Activated CD8-positive, alpha-beta memory T cell treated with anti-CD3 and anti-CD28 coated beads for 36 hours (primary cell): ENCODE data around the gene FOXJ1. TPM values are rescaled to one million over a fixed set of nuclear protein-coding genes. Genes with fewer than 3 reads are reported as not detected.

Source experiments
- CTCF ChIA-PET: fragments of 350-600 bp; sonication (Branson Sonifier 250); formaldehyde crosslinking; loops from one replicate; lab custom pipeline; 2021; ENCODE audit warnings: antibody characterized with exemption; lab: Charles Lee
- POLR2A ChIA-PET: fragments of 350-600 bp; sonication (Branson Sonifier 250); formaldehyde crosslinking; loops from one replicate; lab custom pipeline; 2021; ENCODE audit warnings: antibody characterized with exemption; lab: Charles Lee
- total RNA-seq, 2 experiments: library from RNA; stranded (reverse); gene quantifications; one replicate each; pipeline ENCODE4 v1.2.3, GENCODE V29; 2021

Gene FOXJ1
- total RNA-seq, 2 experiments from 2014 or later, result 0.99 to 1.4 TPM

DNA sequence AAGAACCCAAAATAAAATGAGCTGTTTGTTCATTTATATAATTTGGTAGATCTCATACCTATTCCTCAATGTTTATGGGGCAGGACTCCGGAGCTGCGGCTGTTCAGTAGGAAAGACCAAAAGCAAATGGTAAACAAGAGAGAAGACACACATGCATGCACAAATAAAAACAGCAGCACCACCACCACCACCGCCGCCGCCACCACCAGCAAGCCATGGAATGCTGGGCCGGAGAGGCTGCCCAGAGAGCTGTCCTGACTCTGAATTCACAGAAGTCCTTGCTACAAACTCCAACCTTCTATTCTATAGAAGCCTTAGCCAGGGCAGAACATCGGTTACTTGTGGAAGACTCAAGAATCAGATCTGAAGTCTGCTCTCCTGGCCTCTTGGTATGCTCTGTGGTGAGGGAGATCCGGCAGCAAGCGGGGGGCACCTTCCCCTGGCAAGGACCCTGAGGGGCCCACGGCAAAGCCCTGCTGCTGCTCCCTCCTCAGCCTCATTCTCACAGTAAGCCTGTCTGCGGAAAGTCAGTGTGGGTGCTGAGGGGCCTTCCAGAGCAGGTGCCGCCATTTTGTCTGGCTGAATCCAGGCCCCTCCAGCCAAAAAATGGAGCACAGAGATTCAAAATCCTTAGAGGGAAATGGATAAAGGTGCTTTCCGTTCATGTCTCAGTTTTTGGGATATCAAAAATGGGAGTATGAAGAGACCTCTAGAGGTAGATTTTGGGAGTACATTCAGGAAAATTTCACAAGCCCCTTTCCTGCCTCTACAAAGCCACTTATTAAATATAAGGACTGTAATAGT is 6.4 kb upstream of the FOXJ1 start:
- ChIA-PET CTCF (no interaction called here), POLR2A (no interaction called here)

DNA sequence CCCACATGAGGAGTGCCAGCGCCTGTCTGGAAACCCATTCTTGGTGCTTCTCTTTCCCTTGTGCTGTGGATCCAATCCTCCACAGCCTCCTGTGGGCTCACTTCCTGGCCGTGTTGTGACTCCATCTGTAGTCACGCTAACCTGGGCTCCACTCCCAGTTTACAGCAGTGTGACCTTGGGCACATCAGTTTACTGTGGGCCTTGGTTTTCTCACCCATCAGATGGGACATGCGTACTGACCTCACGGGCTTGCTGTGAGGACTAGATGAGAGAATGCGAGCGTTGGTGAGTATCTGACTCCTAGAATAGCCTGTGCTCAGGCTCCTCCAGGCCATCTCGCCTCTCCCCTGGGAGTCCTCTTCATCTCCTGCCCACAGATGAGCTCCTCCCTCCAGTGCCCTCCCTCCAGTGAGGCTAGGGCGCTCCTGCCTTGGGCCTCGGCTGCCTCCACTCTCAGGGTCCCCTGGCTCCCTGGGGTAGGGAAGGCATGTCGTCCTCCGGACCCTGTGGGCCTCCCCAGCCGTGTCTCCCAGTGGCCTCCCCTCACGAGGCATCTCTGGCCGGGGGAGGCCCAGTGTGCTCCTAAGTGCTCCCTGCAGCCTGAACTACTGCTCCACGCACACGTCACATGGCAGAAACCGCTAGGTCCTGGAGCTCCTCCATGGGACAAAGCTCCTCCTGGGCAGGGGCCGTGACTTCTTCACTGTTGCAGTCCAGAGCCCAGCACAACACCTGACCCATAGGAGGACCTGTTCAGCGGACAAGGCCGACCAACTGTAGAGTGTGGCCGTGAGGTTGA is 5.2 kb upstream of the FOXJ1 start:
- ChIA-PET CTCF (interaction anchor here (1.4 to 4.9 kb wide), 3 partner anchors 33 to 134 kb away, joined by 6 to 19 read pairs (median 6); no protein-coding TSS in a partner anchor), POLR2A (interaction anchor here (1.0 to 1.2 kb wide), 3 partner anchors 111 to 121 kb away, joined by 4 read pairs; partner anchors contain the start of gene UBALD2)

DNA sequence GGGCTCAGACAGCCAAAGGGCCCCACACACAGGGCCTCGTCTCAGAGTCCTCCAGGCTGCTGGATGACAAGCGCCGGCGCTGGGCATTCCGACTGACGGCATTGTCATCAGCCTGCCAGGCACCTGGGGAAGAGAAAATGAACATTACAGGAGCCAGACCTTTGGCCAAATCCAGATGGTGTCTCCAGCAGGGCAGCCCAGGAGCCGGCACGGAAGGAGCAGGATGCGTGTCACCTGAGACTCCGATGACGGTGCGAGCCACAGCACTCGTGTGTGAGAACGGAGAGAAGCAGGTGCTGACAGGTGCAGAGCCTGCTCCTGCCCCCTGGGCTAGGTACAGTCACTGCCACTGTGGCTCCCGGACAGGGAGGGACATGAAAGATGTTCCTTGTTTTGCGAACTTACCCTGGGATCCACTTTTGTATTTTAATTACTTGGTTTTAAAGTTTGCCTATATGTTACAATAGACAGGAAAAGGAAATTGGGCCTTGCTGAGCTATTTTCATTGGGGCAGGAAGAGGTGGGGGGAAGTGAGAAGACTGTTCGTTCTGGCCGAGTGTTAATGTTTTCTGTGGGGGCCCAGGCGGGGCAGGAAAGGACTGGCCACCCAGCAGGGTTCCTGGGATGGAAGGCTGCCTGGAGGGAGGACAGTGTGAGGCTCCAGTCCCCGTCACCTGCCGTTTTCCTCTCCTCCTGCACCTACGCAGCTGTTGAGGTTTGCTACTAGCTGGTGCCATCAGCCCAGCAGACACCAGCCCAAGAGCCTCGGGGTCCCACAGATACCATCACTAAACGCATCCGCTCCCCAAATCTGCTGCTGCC is 4.4 kb upstream of the FOXJ1 start:
- ChIA-PET POLR2A (interaction anchor here (0.5 to 1.2 kb wide), 5 partner anchors 34 to 123 kb away, joined by 3 to 4 read pairs (median 4); partner anchors contain the start of gene UBALD2), CTCF (interaction anchor here (1.3 to 4.9 kb wide), 5 partner anchors 24 to 135 kb away, joined by 3 to 19 read pairs (median 6); no protein-coding TSS in a partner anchor)

DNA sequence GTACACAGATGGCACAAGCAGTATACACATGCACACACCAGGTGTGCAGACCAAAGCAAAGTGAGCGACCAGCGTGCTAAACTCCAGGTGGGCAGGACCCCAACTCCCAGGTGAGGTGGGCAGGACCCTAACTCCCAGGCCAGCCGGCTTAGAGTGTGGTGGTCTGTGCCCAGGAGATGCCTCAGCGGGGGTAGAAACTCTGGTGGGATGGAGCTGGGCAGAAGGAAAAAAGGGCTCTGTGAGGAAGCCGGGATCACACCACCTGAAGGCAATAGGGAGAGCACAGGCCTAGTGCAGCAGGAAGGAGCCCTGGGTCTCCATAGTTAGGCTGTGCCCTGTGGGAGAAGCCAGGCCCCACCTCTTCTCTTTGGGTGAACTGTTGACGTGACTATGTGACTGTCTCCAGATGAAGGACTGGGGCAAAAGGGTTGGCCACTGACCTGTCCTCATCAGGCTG is 1.6 kb upstream of the FOXJ1 start:
- ChIA-PET POLR2A (interaction anchor here (0.5 to 1.3 kb wide), 4 partner anchors 37 to 126 kb away, joined by 3 to 6 read pairs (median 4); no protein-coding TSS in a partner anchor), CTCF (interaction anchor here (0.6 to 4.9 kb wide), 7 partner anchors 21 to 137 kb away, joined by 4 to 19 read pairs (median 6); partner anchors contain the start of gene UBALD2)

DNA sequence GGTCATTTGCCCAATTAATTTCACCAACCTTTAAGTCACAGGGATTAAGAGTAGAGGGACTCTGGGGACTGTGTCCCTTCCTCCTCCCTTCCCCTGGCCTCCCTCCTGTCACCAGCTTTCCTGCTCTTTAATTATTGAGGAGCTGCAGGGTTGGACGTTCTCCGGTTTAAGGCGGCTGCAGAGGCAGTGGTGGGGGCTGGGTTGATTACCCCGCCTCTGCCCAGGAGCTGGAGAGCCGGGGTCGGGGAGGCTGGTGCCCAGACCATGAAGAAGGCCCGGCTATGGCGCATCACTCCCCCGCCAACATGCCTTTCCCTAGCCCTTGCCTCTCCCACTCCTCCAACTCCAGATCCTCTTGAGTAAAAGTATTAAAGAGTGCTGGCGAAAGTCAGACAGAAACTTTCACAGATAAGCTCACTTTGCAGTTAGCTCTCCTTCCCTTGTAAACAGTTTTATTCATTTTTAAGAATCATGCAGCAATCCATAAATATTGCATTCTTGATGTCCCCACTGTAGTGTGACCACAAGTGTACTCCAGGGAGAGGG is 1.1 kb upstream of the FOXJ1 start:
- CTCF ChIA-PET, result interaction anchor here (1.2 to 4.9 kb wide), 4 partner anchors 21 to 137 kb away, joined by 4 to 19 read pairs (median 8); no protein-coding TSS in a partner anchor
- POLR2A ChIA-PET, result interaction anchor here (0.5 to 1.0 kb wide), 2 partner anchors 105 to 126 kb away, joined by 3 read pairs; no protein-coding TSS in a partner anchor

DNA sequence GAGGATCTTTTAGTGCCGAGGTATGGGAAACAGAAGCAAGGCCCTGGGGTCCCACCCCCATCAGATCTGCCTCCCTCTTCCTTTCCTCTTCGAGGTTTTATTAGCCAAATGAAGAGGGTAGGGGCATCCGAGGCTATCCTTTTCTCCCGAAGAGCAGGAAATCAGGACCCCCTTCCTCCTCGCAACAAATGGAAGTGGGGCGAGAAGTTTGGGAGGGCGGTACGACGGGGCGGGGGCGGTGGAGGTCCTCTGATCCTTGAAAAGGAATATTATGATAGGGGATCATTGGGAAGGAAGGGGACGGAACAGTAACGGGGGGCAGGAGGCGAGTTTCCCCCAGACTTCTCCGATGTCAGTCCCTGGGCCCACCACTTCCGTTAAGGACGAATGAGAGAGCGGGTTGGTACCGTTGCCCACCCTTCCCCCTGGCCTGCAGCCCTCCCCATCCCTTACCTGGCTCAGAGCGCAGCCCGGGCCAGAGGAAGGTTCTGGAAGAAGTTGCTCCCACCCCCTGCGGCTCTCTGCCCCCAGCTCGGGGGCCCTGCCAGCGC is 309 bp downstream of the FOXJ1 start:
- CTCF ChIA-PET, result interaction anchor here (0.9 to 2.6 kb wide), 5 partner anchors 11 to 139 kb away, joined by 3 to 8 read pairs (median 4); no protein-coding TSS in a partner anchor
- POLR2A ChIA-PET, result interaction anchor here (0.6 to 0.9 kb wide), 4 partner anchors 40 to 358 kb away, joined by 3 to 4 read pairs (median 3); no protein-coding TSS in a partner anchor

DNA sequence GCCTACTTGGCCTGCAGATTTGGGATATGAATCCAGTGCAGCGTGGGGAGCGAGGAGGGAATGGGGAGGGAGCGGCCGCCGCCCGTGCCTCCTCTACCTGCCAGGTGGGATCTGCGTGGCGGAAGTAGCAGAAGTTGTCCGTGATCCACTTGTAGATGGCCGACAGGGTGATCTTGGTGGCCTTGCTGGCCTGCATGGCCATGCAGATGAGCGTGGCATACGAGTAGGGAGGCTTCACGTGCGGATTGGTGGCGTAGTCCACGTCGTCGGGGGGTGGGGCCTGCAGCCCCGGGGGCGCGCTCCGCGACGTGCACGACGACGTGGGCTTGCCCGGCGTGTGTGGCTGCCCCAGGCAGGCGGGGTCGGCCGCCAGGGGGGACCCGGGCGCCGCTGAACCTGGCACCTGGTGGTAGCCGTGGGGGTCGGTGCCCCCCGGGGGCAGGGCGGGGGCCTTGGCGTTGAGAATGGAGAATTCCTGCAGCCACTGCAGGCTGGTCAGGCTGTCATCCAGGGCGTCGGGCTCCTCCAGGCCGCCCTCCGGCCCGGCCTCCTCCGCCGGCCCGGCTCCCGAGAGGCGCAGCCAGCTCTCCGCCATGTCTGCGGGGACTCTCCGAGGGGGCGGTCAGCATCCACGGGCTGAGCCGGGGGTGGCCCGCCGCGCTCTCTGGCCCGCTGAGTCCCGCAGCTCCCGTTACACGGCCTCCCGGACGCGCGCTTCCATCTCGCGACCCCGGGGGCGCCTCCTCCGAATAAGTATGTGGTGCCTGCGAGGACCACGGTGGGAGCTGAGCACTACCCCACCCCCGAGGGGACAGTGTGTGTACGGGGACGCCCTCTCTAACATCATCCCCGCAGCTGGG is 1.0 kb downstream of the FOXJ1 start:
- CTCF ChIA-PET, result interaction anchor here (0.9 to 2.6 kb wide), 5 partner anchors 11 to 139 kb away, joined by 3 to 8 read pairs (median 4); no protein-coding TSS in a partner anchor

DNA sequence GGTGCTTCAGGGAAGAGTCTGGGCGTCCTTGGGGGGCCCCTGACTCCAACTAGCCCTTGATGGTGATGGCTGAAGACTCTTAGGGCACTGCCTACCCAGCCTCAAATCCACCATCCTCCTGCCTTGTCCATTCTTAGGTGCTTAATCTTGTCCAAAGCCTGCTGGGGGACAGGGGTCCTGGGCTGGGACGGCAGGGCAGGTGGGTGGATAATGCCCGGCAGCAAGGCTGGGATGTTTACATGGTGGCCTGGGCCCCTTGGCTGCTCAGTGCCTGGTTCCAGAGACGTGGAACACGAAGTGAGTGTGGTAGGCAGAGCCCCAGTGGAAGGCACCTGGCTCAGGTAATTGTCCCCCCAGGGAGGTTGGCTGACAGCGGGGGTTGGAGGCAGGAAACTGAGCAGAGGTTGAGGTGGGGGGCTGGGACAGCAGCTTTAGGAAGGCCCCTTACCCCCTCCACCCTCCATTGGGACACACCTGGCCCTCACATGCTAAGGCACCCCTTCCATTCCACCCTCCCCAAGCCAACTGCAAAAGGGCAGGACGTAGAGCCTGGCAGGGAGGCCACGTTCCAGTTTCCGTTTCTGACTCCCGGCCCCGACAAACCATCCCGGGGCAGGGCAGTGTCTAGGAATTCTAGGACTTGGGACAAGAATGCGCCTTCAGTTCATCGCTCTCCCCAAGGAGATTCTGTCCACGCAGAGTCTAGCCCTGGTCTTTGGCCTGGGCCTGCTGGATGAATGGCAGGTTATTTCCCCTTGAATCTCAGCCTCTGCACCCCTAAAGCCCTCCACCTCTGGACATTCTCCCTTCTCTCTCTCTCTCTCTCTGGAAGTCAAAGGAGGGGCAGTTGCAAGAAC is 1.9 kb downstream of the FOXJ1 start:
- ChIA-PET CTCF (no interaction called here), POLR2A (no interaction called here)

More for the DNA sequence above, 1.0 kb downstream of the FOXJ1 start:
- POLR2A ChIA-PET, result interaction anchor here (0.7 kb wide), 1 partner anchor 131 kb away, joined by 3 read pairs; no protein-coding TSS in a partner anchor

DNA sequence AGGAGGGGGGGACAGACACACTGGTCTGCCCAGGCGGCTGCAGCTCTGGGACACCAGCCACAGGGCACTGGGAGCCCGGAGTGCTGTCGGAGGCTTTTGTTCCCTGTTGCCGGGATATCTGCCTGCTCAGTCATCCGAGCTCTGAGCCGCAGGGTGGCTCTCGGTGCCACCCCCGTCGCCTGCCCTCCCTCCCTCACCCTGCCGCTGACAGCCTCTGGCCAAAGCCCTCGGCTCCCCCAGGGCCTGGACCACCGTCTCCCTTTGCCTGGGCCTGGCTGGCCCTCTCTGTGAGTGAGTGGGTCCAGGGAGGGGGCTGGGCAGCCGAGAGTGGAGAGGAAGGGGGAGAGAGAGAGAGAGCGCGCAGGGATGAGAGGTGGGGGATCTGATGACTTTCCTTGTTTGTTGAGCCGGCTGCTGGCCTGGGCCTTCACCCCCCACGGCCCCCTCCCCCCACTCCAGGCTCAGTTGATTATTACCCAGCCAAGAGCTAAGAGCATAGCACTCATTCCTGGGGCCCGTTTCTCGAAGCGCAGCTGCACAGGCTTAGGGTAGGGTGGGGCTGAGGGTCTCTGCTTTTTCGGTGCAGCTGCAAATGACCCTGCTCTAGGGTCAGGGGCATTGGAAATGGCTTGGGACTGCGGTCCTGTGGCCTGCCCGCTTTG is 2.7 kb downstream of the FOXJ1 start:
- CTCF ChIA-PET, result no interaction called here
- POLR2A ChIA-PET, result no interaction called here

DNA sequence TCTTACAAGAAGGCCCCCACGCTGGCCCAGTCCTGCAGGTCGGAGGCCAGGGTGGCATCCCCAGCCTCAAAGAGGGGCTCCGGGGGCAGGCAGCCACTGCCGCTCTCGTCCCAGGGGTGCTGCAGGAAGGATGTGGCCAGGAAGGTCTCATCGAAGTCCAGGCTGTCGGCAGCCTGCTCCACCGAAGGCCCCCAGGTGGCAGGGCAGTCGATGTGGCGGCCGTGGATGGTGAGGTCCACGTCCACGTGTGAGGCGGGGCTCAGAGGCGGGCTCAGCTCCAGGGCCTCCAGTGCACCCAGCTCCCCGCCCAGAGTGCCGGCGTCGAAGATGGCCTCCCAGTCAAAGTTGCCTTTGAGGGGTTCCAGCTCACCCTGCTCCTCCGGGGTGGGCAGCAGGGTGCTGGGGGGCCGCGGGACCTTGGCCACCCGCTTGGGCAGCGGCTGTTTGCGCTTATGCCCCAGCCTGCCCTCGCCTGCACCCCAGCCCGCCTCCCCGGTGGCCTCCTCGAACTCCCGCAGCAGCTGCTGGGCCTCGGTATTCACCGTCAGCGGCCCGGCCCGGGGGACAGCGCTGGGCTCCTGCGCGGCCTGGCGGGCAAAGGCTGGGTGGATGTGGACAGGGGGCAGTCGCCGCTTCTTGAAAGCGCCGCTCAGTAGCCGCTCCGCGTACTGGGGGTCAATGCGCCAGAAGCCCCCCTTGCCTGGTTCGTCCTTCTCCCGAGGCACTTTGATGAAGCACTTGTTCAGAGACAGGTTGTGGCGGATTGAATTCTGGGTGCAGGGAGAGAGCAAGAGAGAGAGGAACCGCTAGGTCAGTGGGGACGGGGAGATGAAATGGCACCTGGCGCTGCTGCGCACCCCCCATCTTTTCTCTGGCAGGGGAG is 3.5 kb downstream of the FOXJ1 start:
- CTCF ChIA-PET, result no interaction called here
- POLR2A ChIA-PET, result no interaction called here

DNA sequence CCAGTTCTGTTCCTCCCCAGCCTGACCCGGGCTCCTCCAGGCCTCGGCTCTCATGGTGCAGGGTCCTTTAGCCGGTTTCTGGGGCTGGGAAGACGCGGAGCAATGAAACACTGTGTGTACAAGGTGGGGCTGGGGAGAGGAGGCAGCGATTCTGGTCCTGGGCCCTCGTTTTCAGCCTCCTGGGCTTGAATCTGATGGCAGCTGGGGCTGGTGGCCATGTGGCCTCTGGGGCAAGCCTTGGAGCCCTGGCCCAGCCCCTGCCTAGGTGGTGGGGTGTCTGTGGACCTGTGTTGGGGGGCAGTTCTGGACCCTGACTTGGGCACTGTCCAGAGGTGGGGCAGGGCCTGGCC is 4.1 kb downstream of the FOXJ1 start:
- POLR2A ChIA-PET, result no interaction called here
- CTCF ChIA-PET, result no interaction called here

DNA sequence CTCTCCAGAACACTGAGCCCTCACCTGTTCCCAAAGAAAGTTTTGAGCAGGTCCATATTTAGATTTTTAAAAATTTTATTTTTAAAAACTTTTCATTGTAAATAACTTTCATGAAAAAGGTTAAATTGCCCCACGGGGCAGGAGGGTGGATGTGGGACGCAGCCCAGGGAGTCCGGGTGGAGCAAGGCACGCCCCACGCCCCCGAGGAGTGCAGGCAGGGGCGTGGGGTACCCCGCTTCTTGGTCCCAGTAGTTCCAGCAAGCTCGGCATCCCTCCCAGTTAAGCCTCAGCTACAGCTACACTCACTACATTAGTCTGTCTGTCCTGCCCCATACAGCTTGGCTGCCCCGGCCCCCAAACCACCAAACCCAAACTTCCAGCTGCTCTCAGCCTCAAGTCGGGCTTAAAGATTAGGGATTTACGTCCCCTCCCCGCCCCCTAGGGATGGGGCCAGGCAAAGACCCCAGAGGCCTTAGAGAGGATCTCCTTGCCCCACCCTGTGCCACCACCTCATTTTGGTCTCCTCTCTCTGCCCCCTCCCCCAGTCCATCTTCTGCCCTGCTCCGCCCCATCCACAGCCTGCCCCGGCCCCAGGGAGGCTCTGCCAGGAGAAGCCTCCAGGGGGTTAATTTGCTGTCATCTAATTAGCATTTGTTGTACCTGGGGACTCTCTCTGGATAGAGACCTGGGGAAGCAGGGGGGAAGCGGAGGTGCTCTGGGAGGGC is 4.6 kb downstream of the FOXJ1 start:
- ChIA-PET POLR2A (no interaction called here), CTCF (no interaction called here)

DNA sequence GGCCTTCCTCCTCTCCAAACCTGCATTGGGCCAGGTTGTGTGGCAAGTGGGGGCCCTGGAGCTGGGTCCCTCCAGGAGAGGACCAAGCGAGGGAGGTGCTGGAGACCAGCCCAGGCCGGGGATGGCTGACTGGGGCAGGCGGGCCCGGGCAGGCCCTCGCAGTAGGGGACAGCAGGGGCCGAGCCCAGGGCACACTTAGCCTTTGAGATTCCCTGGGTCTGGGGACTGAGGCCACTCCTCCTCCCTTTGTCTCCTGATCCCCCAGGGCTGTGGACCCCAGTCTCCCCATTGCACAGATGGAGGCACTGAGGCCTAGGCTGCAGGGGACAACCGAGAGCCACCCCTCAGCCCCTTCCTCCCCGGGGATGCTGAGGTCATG is 5.2 kb downstream of the FOXJ1 start:
- ChIA-PET POLR2A (no interaction called here), CTCF (no interaction called here)
